ENCODE data around the gene SPPL2B.

DNA sequence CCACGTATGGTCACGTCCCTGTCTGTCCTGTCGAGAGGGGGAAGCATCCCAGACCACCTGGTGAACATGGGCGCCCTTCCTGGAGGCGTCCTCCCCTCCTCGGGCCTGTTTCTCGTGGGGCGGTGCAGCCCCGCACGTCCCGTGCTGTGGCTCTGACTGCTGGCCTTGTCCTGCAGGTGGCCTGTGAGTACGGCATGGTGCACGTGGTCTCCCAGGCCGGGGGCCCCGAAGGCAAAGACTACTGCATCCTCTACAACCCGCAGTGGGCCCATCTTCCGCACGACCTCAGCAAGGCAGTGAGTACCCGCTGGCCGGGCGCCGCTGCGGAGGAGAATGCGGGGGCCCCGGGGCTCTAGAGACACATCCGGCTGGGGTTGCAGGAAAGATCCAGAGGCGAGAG, 5.9 kb downstream of the SPPL2B start:
- no peak for TF ChIP-seq POLR2A (IDR thresholded peaks at IDR 0.05)
- TF ChIP-seq, protein P1, sequence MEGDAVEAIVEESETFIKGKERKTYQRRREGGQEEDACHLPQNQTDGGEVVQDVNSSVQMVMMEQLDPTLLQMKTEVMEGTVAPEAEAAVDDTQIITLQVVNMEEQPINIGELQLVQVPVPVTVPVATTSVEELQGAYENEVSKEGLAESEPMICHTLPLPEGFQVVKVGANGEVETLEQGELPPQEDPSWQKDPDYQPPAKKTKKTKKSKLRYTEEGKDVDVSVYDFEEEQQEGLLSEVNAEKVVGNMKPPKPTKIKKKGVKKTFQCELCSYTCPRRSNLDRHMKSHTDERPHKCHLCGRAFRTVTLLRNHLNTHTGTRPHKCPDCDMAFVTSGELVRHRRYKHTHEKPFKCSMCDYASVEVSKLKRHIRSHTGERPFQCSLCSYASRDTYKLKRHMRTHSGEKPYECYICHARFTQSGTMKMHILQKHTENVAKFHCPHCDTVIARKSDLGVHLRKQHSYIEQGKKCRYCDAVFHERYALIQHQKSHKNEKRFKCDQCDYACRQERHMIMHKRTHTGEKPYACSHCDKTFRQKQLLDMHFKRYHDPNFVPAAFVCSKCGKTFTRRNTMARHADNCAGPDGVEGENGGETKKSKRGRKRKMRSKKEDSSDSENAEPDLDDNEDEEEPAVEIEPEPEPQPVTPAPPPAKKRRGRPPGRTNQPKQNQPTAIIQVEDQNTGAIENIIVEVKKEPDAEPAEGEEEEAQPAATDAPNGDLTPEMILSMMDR (IDR thresholded peaks at IDR 0.05), result no peak

Data from uterus (tissue), 2 donors.